GM12801 (cell line): ENCODE measurements around the gene COMMD1.

ENCODE experiments used
- CTCF ChIP-seq: IDR thresholded peaks from one replicate; pipeline ENCODE4 v1.5.1; 2011; ENCODE audit warnings: control low read depth; ENCODE audit not compliant: insufficient read length; ENCODE audit errors: extremely low read depth

COMMD1 gene

GRCh38 chr2:61984682-61985081 is 79.2 kb downstream of the COMMD1 start:
- no peak for TF ChIP-seq CTCF

- TF ChIP-seq CTCF: no peak
These were observed 83.2 kb downstream of the COMMD1 start for GRCh38 chr2:61988462-61989366.

- TF ChIP-seq CTCF: peak; percentile 42
These were observed 88.0 kb downstream of the COMMD1 start for GRCh38 chr2:61993422-61994024.

GRCh38 chr2:61994531-61994930 is 89.1 kb downstream of the COMMD1 start:
- no peak for TF ChIP-seq CTCF

- no peak for TF ChIP-seq CTCF
These were observed 89.6 kb downstream of the COMMD1 start for GRCh38 chr2:61995065-61995464.

GRCh38 chr2:61995515-61995914 is 90.0 kb downstream of the COMMD1 start:
- TF ChIP-seq CTCF: no peak

GRCh38 chr2:61998426-61998825 is 93.0 kb downstream of the COMMD1 start:
- TF ChIP-seq CTCF: no peak
